A204.1 (cell line): Measurements from ENCODE around the gene OR3A3.
"Not testable (repeated sequence)": the region's sequence is repeated elsewhere in the genome, so short reads cannot be mapped to it uniquely, and the experiment has no call there.

Experiments used
- FAIRE-seq: peaks from 2 replicates; lab custom pipeline; 2012; peaks lifted over from hg19 to GRCh38; lab: Jason Lieb, UNC

OR3A3 gene

DNA sequence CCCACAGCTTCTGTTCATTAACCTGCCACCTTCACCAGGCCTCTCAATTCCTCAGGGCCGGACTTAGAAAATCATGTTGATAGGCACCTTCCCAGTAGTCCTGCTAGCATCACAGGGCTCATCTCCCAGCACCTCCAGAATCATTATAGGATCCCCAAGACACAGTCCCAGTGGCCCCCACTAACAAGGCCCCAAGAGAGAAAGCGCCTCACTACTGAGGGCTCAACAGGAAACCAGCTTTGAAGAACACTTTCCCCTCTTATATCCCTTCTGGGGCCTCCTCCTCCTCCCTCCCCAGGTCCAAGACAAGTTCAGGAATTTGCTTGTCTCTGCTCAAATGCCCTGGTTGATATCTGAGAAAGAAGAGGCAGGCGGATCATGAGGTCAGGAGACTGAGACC is at the start of gene OR3A3:
Gene OR3A3, plus strand, starts transcription at position 301 of the 400 bp plus-strand sequence.
- FAIRE-seq: no peak

DNA sequence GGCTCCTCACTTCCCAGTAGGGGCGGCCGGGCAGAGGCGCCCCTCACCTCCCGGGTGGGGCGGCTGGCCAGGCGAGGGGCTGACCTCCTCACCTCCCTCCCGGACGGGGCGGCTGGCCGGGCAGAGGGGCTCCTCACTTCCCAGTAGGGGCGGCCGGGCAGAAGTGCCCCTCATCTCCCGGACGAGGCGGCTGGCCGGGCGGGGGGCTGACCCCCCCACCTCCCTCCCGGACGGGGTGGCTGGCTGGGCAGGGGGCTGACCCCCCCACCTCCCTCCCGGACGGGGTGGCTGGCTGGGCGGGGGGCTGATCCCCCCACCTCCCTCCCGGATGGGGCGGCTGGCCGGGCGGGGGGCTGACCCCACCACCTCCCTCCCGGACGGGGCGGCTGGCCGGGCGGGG is 40.0 kb upstream of the OR3A3 start:
- FAIRE-seq: not testable (repeated sequence)

DNA sequence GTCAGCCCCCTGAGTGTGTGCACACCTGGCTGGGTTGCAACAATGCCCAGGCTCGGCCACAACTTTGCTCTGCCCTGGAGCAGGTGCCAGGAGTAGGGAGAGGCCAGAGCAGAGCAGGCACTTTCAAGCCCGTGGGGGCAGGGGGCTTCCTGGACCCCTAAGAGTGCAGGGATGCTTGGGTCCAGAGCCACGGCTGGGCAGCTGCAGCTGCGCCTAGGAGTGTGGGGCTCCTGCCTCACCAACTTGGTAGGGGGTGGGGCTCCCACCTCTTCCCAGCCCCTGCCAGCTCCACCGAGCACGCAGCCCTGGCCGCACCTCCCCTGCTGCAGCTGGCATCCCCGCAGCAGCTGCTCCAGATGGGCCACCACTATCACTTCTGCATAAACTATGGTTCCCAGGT is 32.8 kb upstream of the OR3A3 start:
- no peak for FAIRE-seq

DNA sequence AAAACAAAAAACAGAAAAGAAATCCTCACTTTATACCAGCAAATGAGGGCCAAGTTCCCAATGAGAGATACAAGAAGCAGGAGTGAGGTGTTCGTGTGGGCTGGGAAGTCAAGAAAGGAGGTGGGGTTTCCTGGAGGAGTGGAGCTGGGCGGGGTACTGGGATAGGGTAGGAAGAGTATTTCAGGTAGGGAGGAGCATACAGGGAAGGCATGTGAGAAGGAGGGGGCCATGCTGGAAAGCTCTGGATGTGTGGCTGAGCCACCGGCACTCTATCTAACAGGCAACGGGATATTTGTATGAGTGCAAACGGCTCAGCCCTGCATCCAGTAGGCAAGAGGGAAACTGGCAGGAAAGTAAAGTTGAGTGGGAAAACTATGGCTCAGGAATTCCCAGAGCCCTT is 29.2 kb upstream of the OR3A3 start:
- no peak for FAIRE-seq

DNA sequence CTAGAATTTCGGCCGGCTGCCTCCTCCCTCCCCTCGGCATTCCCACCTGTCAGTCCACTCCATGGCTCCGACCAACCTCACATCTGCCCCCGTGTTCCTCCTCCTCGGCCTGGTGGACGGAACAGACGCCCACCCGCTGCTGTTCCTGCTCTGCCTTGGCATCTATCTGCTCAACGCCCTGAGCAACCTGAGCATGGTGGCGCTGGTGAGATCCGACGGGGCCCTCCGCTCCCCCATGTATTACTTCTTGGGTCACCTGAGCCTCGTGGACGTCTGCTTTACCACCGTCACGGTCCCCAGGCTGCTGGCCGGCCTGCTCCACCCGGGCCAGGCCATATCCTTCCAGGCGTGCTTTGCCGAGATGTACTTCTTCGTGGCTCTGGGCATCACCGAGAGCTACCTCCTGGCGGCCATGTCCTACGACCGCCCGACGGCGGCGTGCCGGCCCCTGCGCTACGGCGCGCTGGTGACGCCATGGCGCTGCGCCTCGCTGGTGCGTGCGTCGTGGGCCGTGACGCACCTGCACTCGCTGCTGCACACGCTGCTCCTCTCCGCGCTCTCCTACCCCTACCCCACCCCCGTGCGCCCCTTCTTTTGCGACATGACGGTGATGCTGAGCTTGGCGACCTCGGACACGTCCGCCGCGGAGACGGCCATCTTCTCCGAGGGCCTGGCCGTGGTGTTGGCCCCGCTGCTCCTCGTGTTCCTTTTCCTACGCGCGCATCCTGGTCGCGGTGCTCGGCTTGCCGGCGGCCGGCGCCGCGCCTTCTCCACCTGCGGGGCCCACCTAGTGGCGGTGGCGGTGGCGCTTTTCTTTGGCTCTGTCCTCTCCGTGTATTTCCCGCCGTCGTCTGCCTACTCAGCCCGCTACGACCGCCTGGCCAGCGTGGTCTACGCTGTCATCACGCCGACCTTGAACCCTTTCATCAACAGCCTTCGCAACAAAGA is 25.0 kb upstream of the OR3A3 start, which contains the start of gene OR3A2:
Gene OR3A2, minus strand, starts transcription at position 440 of the 948 bp plus-strand sequence.
- no peak for FAIRE-seq

DNA sequence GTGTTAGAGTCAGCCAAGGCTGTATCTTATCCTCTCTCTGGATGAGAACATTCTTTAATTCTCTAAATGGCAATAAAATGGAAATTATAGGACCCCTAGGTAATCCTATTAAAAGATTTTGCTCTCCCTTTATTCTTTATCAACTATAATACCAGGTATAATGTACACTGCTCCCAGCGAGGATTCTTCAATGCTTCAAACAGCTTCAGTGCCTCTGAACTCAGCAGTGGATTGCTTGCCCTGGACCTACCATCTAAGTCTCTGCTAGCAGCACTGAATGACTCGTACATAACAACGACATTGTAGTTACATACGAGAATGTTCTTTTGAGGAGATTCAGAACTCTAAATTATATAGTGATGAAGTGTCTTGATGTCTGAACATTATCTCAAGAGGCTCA is 21.4 kb upstream of the OR3A3 start:
- no peak for FAIRE-seq

DNA sequence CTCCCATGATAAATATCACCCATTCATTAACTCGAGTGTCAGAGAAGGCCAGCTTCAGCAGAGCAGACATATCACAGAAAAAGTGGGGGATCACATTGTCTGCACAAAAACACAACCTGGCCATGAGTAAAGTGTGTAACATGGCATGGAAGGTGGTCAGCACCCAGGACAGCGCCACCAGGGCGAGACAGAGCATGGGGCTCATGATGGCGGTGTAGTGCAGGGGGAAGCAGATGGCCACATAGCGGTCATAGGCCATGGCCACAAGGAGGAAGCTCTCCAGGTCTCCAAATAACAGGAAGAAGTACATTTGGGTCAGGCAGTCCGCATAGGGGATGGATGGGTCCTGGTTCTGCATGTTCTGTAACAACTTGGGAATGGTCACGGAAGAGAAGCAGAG is 13.4 kb upstream of the OR3A3 start:
- not testable (repeated sequence) for FAIRE-seq

DNA sequence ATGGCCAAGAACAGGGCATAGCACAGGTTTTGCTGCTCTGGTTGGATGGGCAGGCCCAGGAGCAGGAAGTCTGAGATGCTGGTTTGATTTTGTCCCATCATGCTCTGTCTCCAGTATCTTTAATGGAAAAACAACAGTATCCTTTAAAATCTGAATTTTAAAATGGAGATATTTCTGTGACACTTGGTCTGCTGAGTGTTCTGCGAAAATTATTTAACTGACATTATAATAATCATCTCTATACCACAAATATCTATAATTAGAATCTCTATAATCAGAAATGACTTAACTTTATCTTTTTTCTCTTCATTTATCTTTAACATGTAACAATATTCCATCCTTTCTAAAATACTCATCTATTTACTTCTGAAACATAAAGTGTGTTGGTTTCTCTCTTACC is 12.9 kb upstream of the OR3A3 start, which contains the start of gene OR1E1:
Gene OR1E1, minus strand, starts transcription at position 101 of the 400 bp plus-strand sequence. Its CDS starts 0 bp downstream, at position 101.
- no peak for FAIRE-seq

DNA sequence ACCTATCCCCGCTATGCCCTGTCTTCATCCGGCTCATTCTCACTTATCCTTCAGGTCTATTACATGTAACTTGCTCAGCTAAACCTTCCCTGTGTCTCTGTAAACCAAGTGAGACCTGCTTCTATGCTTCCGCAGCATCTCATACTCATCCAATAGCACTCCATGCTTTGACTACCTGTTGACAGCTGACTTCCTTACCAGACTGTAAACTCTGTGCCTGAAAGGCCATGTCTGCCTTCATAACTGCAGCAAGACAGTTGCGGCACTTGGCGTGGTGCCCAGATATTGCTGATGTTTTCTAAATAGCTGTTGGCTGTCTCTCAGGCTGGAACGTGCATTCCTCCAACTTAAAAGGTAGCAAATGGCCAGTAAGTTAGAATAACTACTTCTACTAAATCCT is 11.1 kb upstream of the OR3A3 start:
- no peak for FAIRE-seq

DNA sequence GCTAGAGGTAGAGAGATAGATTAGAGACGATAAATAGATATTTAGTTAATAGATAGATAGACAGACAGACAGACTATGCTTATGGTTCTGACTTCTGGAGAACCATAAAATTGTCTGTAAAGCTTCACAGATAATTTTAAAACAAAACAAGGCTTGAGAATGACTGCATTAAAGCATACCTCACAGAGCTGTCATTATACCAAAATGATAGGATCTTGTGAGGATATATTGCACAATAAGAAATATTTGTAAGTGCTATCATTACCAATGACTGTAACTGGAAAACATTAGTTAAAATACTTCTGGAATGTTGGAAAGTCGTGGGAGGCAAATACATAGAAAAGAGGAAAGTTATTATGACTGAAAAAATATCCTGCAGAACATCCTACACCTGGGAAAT is 9.4 kb upstream of the OR3A3 start:
- FAIRE-seq: no peak

DNA sequence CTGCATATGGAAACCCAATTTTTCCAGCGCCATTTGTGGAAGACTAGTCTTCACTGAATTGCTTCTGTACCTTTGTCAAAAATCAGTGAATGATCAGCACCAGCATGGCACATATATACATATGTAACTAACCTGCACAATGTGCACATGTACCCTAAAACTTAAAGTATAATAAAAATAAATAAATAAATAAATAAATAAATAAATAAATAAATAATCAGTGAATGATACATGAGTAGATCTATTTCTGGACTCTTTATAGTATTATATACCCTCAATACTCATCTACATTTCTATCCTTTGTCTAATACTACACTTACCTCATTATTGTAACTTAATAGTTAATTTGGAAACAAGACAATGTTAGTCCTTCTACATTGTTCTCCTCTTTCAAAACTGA is 7.3 kb upstream of the OR3A3 start:
- FAIRE-seq: not testable (repeated sequence)

DNA sequence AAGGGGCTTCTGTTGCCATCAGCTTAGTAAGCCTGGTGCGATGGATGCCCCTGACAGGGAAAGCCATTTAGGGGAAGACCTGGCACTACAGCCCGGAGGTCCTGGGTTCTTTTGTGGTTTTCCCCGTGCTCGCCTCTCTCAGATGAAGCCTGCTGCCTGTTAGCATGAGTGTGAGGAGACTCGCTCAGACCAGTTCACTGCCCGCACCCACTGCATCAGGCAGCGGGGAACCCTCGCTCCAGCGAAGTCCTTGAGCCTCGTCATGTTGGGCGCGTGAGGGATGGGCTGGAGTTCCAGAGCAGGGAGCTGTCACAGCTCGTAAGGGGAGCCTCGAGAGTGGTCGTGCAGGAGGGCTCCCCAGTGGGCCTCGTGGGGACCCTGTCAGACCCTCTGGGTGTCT is 1.0 kb downstream of the OR3A3 start:
- FAIRE-seq: not testable (repeated sequence)

DNA sequence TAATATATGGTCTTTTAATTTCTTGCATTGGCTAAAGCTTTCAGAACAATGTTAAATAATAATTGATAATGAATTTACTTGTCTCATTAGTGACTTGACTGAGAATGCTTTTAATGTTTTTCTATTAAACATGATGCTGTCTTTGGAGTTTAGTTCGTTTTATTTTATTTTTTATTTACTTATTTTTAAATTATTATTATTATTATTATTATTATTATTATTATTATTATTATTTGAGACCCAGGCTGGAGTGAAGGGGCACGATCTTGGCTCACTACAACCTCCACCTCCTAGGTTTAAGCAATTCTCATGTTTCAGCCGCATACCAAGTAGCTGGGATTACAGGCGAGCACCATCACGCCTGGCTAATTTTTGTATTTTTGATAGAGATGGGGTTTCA is 4.4 kb downstream of the OR3A3 start:
- no peak for FAIRE-seq

DNA sequence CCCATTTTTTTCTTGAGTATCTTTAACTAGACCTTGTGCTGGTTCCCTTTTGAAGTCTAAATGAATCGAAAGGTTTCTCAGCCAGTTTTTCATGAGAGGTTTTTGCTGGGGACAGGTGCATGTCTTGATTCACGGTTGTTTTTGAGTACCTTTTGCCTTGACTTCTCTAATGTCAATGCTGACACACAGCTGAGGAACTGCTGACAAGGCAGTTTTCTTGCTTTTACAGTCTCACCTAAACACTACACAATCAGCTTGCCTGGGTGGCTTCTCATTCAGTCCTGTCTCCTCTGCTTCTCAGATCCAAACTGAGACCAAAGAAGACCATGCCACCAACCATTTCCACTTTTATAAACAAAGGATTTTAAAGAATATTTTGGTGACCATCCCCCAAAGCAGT is 7.1 kb downstream of the OR3A3 start:
- no peak for FAIRE-seq

DNA sequence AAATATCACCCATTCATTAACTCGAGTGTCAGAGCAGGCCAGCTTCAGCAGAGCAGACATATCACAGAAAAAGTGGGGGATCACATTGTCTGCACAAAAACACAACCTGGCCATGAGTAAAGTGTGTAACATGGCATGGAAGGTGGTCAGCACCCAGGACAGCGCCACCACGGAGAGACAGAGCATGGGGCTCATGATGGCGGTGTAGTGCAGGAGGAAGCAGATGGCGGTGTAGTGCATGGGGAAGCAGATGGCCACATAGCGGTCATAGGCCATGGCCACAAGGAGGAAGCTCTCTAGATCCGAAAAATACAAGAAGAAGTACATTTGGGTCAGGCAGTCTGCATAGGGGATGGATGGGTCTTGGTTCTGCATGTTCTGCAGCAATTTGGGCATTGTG is 22.0 kb downstream of the OR3A3 start:
- FAIRE-seq: not testable (repeated sequence)

DNA sequence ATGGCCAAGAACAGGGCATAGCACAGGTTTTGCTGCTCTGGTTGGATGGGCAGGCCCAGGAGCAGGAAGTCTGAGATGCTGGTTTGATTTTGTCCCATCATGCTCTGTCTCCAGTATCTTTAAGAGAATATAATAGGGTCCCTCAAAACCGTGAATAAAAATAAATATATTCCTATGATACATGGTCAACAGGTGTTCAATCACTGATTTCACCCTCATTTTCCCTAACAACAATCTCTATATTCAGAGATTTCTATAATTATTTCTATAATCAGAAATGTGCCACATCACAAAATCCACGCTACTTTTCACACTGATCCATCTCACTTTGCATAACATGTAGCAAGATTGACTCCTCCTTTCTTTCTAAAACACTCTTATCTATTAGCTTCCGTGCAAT is 22.6 kb downstream of the OR3A3 start, which contains the start of gene OR1E2:
Gene OR1E2, minus strand, starts transcription at position 101 of the 400 bp plus-strand sequence. Its CDS starts 0 bp downstream, at position 101.
- FAIRE-seq: no peak

DNA sequence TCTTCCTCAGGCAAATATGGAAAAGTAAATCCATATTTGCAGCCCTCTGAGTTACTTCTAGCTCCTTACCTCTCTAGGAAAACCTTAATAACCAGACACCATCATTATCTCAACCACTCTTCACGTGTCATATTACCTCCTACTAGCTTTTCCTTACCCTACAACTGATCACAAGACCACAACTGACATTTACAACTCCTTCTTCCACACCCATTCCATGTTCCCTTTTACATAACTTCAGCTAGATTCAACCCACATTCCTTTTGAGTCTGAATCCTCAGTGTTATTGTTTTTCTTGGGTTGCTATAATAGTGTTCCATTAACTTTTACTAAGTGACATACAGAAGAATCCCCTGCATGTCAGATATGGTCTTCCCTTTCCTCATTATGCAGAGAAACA is 27.2 kb downstream of the OR3A3 start:
- FAIRE-seq: no peak

DNA sequence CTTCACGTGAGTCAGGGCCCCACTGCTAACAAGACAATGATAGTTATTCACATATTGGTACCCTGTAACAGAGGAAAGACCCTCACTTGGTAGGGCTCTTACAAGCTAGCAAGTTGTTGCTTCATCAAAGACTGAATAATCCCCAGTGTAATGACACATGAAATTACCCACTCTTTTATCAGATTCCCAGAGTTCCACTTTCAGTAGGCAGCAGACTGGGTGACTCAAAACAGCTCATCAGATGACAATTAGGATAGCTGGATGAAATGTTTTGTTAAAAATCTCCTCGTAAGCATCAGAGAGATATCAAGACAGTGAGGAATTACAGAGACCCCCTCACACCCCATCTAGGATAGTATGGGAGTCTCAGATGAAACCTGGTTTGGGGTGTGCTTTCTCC is 29.3 kb downstream of the OR3A3 start:
- no peak for FAIRE-seq

DNA sequence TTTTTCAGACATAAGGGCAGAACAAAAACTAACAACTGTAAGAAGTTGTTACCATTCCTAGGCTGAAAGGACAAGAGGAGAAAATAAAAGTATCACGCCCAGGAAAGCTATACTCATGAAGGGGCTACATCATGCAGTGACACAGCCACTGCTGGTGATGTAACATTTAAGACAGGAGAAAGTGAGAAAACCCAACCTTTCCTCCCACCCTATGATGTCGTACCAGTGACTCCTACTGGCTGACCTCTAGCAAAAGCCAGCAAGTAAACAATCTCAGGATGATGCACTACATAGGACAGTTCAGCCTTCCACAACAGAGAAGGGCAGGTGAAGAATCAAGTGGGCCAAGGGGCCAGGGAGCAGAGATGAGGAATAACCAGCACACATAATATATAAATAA is 36.5 kb downstream of the OR3A3 start:
- FAIRE-seq: no peak

DNA sequence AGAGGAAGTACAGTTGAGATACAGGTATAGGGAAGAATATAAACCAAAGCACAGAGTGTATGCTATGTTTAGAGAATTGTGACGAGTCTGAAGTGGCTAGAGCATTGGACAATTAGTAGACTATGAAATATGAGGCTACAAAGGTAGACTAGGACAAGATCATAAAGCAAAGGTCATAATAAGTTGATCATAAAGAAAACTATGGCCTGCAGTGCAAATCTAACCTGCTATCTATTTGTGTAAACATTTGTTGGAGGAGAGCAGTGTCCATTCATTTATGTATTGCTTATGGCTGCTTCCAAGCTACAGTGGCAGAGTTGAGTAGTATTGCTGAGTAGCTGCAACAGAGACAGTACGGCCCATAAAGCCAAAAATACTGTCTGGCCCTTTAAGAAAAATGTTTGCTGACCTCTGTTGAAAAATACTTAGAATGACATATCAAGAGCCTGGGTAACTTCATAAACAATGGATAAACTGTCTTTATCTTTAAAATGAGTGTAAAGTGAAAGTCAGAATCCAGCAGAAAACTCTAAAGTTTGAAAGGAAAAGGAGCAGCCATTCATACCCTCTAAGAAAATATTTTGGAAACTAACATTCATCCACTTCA is 37.0 kb downstream of the OR3A3 start:
- FAIRE-seq: no peak

DNA sequence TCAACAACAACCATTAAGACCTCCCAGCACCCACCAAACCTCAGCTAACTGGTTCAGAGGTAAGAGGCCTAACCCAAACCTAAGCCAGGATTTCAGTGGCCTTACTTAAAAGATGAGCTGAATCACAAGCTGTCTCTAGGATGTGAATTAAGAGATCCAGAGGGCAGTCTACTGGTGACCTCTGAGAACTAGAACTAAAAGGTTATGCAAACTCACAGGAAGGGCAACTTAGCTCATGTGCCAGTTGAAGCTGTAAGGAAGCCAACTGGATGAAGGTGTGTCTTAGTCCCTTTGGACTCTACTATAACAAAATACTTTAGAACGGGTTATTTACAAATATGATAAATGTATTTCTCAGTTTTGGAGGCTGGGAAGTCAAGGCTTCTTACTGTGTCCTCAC is 55.2 kb downstream of the OR3A3 start:
- FAIRE-seq: not testable (repeated sequence)

DNA sequence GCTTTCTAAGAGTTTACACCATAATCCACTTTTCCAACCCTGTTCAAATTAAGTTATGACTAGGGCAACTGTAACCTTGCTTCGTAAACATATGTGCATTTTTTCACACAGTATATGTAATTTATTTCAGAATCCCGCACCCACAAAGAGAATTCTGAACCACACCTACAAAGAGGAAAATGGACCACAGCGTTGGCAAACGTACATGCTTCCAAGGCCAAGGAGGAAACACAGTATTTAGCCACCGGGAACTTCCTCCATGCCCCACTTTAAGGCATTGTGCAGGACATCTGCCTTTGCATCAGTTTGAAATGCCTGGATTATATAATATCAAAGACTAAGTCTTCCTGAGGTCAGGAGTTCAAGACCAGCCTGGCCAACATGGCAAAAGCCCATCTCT is 58.4 kb downstream of the OR3A3 start:
- FAIRE-seq: no peak

DNA sequence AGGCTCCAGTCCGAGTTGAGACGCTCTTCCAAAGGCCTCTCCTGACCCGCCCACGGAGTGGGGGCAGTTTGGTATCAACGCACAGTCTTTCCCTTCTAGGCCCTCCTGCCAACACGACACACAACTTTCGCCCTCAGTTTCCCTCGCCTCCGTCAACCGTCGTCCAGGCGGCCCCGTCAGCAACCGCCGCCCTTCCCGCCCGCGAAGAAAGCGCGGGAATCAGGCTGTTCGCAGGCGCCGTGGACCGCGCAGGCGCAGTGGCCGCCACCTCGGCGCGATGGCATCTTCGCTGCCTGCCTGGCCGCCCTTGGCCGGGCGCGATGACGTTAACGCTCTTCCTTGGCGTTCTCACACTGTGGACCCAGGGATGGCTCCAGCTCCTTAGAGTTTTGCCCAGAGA is 60.4 kb downstream of the OR3A3 start, which contains the start of gene SPATA22:
Gene SPATA22, minus strand, starts transcription at position 221 of the 400 bp plus-strand sequence. CDS start 2,494 bp downstream, outside the sequence.
- no peak for FAIRE-seq
